ENCODE measurements around the gene SLC35E4.
A peak's percentile ranks its signal among the peaks of the same experiment; 100 is the strongest.
"Not testable (repeated sequence)": the region's sequence is repeated elsewhere in the genome, so short reads cannot be mapped to it uniquely, and the experiment has no call there.

SLC35E4 gene

DNA sequence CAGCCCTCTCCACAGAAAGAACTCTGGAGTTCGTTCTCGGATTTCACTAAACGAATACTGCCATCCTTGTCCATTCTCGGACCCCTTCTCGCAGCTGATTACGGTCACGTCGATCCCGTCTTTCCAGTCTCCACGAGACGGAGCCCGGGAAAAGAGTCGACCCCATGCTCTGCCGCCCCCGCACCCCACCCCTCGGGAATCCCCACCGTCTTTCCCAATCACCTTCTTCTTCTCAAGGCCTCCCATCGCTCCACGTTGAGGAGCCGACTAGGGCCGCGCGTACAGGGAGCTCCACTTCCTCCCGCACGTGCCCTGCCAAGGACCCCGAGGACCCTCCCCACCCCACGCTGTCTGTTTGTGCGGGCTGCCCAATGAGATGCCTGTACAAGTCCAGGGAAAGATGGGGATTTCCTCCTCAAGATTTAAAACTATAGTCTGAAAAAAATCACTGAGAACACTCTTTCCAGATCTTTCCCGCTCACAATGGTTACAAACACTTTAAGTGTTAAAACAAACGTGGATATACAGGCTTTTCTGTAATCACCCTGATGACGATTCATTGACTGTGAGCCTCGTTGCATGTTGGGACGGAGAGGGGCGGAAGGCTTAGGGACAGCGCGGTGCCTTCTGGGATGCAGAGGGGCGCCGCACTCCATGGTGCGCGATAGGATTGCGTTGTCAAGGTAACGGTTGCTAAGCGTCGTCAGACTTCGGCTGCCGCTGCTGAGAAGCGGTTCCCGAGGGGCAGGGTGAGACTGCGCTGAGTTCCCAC is 43.8 kb upstream of the SLC35E4 start, which contains the start of gene PES1:
Gene PES1 (minus strand): TSS at position 323 of the 772 bp plus-strand sequence. CDS start 77 bp downstream, at position 246.
- TF ChIP-seq EZH2phosphoT487 (IDR thresholded peaks at IDR 0.05; ENCODE audit: low read depth): no peak
- TF ChIP-seq, protein P1, sequence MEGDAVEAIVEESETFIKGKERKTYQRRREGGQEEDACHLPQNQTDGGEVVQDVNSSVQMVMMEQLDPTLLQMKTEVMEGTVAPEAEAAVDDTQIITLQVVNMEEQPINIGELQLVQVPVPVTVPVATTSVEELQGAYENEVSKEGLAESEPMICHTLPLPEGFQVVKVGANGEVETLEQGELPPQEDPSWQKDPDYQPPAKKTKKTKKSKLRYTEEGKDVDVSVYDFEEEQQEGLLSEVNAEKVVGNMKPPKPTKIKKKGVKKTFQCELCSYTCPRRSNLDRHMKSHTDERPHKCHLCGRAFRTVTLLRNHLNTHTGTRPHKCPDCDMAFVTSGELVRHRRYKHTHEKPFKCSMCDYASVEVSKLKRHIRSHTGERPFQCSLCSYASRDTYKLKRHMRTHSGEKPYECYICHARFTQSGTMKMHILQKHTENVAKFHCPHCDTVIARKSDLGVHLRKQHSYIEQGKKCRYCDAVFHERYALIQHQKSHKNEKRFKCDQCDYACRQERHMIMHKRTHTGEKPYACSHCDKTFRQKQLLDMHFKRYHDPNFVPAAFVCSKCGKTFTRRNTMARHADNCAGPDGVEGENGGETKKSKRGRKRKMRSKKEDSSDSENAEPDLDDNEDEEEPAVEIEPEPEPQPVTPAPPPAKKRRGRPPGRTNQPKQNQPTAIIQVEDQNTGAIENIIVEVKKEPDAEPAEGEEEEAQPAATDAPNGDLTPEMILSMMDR (IDR thresholded peaks at IDR 0.05; ENCODE audit: low read depth, low read length): no peak
- Histone ChIP-seq H2AFZ (ENCODE audit: low read depth, low read length) (peak within 1 kb of the TSS; percentile 72), H3K79me2 (ENCODE audit: low read length) (peaks cover 32% of the 10 kb centered on the region), H3K9me3 (ENCODE audit: insufficient read depth, low read length) (no peaks in the 10 kb centered on the region), H3K9ac (ENCODE audit: low read length) (peak within 1 kb of the TSS; percentile 90), H3K4me2 (ENCODE audit: low read length) (peak within 1 kb of the TSS; percentile 86), H4K20me1 (ENCODE audit: insufficient read depth, low read length) (peaks cover 16% of the 10 kb centered on the region), H3K4me1 (ENCODE audit: low read length) (peaks cover 11% of the 10 kb centered on the region), H3K36me3 (replicated peaks; ENCODE audit: low read depth, low read length) (peaks cover 21% of the 10 kb centered on the region), H3K4me3 (ENCODE audit: low read length) (peak within 1 kb of the TSS; percentile 91), H3K27ac (ENCODE audit: low read length) (peak within 1 kb of the TSS; percentile 71), H3K27me3 (ENCODE audit: low read depth, low read length) (peaks cover 13% of the 10 kb centered on the region)

DNA sequence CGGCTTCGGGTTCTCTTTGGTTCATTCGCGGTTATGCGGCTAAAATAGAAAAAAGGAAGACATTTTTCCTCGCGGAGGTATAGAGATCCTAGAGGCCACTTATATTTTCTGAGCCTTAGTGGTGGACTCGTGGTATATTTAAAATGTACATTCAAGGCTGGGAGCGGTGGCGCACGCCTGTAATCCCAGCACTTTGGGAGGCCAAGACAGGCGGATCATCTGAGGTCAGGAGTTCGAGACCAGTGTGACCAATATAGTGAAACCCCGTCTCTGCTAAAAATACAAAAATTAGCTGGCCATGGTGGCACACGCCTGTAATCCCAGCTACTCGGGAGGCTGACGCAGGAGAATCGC is 43.2 kb upstream of the SLC35E4 start:
- Histone ChIP-seq H3K4me3 (ENCODE audit: low read length) (peak overlapping the region; percentile 91), H3K36me3 (replicated peaks; ENCODE audit: low read depth, low read length) (peaks cover 15% of the 10 kb centered on the region), H4K20me1 (ENCODE audit: insufficient read depth, low read length) (peaks cover 16% of the 10 kb centered on the region), H3K27me3 (ENCODE audit: low read depth, low read length) (peaks cover 13% of the 10 kb centered on the region), H3K4me1 (ENCODE audit: low read length) (peaks cover 11% of the 10 kb centered on the region), H3K4me2 (ENCODE audit: low read length) (peak overlapping the region; percentile 86), H3K79me2 (ENCODE audit: low read length) (peaks cover 32% of the 10 kb centered on the region), H2AFZ (ENCODE audit: low read depth, low read length) (peak overlapping the region; percentile 72)
- not testable (repeated sequence) for H3K9ac ChIP-seq (ENCODE audit: low read length); H3K27ac ChIP-seq (ENCODE audit: low read length); H3K9me3 ChIP-seq (ENCODE audit: insufficient read depth, low read length)

GRCh38 chr22:30596199-30596598 is 39.4 kb upstream of the SLC35E4 start:
- Histone ChIP-seq H4K20me1 (ENCODE audit: insufficient read depth, low read length) (no peaks in the 10 kb centered on the region), H3K9me3 (ENCODE audit: insufficient read depth, low read length) (no peaks in the 10 kb centered on the region), H3K36me3 (replicated peaks; ENCODE audit: low read depth, low read length) (no peaks in the 10 kb centered on the region), H3K4me3 (ENCODE audit: low read length) (no peak overlapping the region), H3K27me3 (ENCODE audit: low read depth, low read length) (peaks cover 13% of the 10 kb centered on the region), H3K4me2 (ENCODE audit: low read length) (no peak overlapping the region), H3K9ac (ENCODE audit: low read length) (no peak overlapping the region), H3K4me1 (ENCODE audit: low read length) (no peaks in the 10 kb centered on the region), H2AFZ (ENCODE audit: low read depth, low read length) (no peak overlapping the region), H3K27ac (ENCODE audit: low read length) (no peak overlapping the region), H3K79me2 (ENCODE audit: low read length) (peaks cover 6% of the 10 kb centered on the region)
- TF ChIP-seq, protein P1 (IDR thresholded peaks at IDR 0.05; ENCODE audit: low read depth, low read length): no peak
- TF ChIP-seq EZH2phosphoT487 (IDR thresholded peaks at IDR 0.05; ENCODE audit: low read depth): no peak

- H3K27me3 ChIP-seq (ENCODE audit: low read depth, low read length): peaks cover 13% of the 10 kb centered on the region
- H2AFZ ChIP-seq (ENCODE audit: low read depth, low read length): no peak overlapping the region
- no peak overlapping the region for H3K27ac ChIP-seq (ENCODE audit: low read length)
- H3K9me3 ChIP-seq (ENCODE audit: insufficient read depth, low read length): no peaks in the 10 kb centered on the region
- no peak overlapping the region for H3K4me3 ChIP-seq (ENCODE audit: low read length)
- no peak overlapping the region for H3K4me2 ChIP-seq (ENCODE audit: low read length)
- no peak for TF ChIP-seq EZH2phosphoT487 (IDR thresholded peaks at IDR 0.05; ENCODE audit: low read depth)
- TF ChIP-seq, protein P1 (IDR thresholded peaks at IDR 0.05; ENCODE audit: low read depth, low read length): no peak
- H3K79me2 ChIP-seq (ENCODE audit: low read length): no peaks in the 10 kb centered on the region
- H3K9ac ChIP-seq (ENCODE audit: low read length): no peak overlapping the region
- H3K4me1 ChIP-seq (ENCODE audit: low read length): no peaks in the 10 kb centered on the region
- H3K36me3 ChIP-seq (replicated peaks; ENCODE audit: low read depth, low read length): no peaks in the 10 kb centered on the region
- no peaks in the 10 kb centered on the region for H4K20me1 ChIP-seq (ENCODE audit: insufficient read depth, low read length)
Observed at GRCh38 chr22:30596886-30597285, 38.7 kb upstream of the SLC35E4 start.
